ENCODE results near the gene SPRED1.

Gene SPRED1

DNA sequence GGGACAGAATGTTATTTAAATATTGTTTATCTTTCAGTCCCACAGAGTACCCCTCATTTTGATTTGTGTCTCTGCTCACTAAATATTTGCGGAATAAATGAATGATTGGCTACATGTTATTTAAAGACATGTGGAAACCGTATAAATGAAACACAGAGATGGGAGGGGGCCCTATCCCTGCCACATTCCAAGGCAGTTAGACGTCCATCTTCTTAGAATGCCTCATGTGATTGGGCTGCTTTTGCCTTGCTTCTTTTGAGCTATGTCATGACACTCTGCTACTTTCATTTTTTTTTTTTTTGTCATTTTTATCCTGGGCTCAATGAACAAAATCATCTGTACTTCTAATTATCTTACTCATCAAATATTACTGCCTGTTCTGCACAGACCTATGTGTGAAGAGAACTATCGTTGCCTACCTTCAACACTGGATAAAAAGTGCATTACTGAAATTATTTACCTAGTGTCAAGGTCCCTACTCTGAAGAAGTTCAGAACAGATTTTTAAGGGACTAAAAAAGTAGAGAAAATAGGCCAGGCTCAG is 117.4 kb downstream of the SPRED1 start:
- DNase-seq = no peak

DNA sequence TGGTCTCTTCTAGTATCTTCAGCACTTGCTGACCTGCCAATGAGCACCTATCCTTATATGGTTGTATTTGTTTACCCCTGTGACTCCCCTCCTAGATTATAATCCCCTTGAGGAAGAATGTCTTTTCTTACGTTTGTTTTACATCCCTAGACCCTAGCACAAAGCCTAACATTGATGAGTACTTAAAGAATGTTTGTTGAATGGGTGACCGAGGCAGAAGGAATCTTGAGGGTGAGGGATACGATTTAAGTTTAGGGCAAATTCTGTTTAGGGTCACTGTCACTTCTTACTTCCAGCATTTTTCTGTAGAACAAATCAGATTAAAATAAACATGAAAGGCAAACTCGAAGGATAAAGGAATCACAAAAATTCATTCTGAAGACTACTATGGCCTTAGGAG is 120.4 kb downstream of the SPRED1 start:
- no peak for DNase-seq

DNA sequence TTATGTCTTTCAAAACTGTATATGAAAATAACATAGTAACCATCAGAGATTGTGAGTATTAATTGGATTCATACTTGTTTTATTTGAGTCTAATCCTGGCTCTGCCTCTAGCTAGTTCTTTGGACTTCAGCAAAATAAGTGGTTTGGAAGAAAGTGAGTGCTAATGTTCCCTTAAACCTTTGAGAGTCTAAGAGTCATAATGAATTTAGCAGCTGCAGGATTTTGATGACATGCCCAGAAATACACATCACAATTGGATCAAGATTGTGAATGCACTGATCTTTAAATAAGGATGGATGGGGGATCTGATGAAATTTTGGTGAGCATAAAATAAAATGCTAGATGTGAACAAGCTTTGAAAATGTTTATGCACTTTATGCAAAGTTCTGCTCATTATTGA is 121.4 kb downstream of the SPRED1 start:
- no peak for DNase-seq

DNA sequence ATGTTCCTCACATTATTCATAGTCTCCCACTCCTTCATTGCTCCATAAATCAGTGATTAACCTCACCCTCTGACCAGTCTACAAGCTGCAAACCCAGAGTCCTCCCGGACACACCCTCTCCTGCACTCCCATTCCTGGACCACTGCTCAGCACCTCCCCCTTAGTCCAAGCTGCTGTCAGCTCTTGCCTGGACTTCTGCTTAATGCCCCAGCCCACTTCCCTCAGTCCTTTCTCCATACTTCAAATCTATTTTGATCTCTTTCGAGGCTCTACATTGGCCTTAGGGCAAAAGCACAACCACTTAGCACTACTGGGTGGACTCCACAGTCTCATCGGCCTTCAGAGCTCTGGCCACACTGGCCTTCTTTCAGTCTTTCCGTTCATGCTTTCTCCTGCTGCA is 121.9 kb downstream of the SPRED1 start:
- DNase-seq = no peak

DNA sequence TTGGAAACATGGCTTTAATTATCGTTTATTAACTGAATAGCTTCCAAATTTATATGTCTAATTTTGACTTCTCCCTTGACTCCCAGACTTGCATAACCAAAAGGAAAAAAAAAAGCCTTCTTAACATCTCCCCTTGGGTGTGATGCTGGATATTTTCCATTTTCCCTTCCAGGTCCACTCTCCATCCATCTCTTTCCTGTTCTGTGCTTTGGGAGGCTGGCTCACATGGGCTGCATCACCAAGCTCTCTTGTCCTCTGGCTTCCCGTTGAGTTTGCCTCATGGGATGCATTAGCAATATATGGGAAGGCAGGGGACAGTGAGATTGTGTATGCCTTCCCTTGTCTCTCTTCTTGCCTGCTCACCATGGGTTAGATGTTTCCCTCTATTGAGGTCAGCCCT is 123.4 kb downstream of the SPRED1 start:
- DNase-seq = no peak

DNA sequence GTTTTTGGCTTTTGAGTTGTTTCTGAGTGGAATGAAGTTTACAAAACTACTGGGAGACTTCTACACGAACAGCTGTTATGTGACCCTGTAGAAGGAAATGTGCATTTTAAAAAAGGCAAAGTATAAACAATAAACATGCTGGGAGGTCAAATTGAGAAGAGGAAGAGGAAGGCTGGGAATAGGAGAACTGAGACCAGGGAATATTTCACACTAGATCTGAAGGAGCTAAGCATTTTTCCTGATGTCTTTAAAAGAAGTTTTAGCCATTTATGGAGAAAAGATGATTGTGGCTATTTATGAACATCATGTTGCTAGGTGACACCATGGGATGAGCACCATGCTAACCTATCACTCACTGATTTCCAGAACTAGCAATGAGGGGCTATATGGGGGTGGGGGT is 125.0 kb downstream of the SPRED1 start:
- no peak for DNase-seq

DNA sequence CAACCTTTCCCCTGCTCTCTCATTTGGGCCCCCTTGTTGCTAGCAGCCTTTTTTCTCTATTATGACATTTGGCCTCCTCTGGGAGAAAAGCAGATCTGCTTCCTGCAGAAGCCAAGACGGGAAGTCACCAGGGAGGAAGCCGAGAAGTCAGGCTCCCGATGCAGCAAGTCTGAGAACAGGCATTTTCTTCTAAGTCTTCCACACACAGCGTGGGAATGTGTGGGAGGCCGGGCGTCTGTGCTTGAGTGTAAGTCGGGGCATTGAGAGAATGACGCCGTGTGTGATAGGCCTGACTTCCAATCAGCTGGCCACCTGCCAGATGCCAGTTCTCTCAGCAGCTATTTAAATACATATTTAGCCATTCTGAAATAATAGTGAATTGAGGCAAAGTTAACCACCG is 125.5 kb downstream of the SPRED1 start:
- no peak for DNase-seq

DNA sequence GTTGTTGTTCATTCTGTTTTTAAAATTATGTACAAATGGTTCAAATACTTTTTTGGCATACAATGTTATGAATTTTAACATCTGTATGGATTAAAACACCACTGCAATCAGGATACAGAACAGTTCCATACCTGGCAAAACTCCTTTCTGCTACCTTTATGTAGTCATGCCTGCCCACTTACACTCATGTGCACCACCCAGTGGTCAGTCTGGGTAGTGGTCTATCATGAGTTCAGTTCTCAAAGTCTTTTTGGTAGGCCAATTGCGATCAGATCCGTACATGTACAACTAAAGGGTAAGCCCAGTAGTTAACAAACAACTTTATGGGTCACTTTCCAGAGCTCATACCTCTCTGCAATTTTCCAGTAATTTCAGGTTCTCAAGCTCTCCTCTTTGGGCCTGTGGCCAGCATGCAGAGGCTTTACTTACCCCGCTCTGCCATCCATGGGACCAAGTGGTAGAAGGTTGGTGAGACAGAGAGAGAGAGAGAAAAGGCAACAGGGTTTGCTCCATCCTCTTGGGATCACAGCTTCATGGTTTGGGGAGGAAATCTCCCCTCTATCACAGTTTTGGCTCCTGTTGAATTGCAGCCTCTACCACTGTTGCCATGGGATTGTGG is 137.4 kb downstream of the SPRED1 start:
- DNase-seq = no peak

DNA sequence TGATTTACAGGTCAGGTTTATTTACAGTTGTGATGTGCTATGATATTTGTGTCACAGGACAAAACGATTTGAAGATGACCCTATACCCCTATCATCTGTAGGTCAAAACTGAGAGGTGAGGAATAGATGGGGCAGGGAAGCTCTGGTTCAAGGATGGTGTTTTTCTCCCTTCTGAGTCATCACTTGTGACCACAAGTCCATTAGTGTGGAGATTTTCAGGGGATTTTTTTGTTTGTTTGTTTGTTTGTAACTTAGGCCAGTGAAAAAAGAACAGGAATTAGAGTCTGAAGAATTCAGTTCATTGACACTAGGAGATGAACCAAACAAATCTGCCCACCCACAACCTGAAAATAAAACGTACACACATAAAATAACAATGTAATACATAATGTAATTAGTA is 138.6 kb downstream of the SPRED1 start:
- DNase-seq = no peak

DNA sequence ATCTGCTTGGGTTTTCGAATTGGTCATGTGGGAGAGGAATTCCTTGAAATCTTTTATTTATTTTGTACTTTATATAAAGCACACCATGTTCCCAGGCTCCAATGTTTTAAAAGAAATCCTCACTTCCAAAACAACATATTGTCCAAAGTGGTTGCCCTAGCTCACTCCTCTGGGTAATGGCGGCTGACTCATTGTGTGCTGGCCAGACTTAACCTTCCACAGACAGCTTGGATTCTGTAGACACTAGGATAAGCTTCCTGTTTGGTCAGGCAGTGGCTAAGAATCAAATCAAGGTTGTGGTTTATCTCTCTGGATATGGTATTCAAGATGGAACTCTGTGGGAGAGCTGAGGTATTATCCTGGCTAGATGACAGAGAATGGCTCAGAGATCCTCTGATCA is 145.5 kb downstream of the SPRED1 start:
- DNase-seq = no peak

DNA sequence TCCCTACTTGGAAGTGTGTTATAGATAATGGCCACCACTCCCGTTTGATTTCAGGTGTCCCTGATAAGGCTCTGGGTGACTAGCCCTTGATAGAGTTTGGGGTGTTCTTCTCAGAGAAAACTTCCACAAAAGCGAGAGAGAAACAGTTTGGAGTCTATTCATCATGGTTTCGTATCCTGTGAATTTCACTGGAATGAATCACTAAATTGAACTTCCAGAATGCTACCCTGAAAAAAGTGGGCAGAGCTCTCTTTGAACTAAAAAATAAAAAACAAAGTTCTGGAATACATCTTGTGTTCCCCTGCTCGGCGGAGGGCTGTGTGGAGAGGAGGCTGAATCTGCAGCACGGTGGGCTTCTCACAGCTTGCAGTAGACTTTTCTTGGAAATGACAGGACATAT is 148.5 kb downstream of the SPRED1 start:
- no peak for DNase-seq

DNA sequence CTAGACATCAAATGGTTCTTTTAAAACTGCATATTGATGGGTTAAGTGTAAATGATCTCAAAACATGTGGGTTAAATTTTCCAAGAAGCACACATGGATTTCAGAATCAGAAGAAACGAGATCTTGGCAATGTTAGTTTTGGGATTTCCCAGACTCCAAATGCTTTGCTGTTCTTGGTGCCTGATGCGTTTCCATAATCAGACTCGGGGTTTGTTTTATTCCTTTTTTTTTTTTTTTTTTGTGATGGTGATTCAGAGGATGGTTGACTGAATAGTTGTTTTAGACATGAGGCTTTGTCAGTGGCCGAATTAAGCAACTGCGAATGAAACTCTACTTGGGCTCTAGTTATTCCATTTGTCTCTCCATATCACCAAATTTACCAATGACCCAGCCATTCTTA is 149.1 kb downstream of the SPRED1 start:
- no peak for DNase-seq

DNA sequence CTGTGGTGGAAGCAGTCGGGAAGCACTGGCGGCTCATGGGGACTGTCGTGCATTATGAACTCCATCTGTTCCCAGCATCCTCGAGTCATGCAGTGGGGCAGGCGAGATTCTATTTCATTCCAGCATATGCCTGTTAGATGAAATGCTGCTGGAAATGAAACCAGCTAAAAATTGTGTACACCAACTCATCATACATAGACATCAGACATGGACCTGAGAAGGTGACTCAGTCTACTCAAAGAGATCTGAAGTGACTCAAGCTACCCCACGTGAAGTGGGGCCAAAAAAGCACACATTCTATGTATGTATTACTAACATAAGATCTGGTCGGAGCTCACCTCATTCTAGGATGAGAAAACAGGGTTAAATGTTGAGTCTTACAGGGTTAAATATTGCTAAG is 153.8 kb downstream of the SPRED1 start:
- no peak for DNase-seq
